HG02610 (cell line): ENCODE data around the gene CCDC90B.
"Not testable (repeated sequence)": the region's sequence is repeated elsewhere in the genome, so short reads cannot be mapped to it uniquely, and the experiment has no call there.

ENCODE experiments used
- ATAC-seq: cut with Tn5 transposase; IDR thresholded peaks from one replicate; pipeline ENCODE4 v1.9.1; 2021; ENCODE audit warnings: mild to moderate bottlenecking, moderate library complexity; ENCODE audit not compliant: unreplicated experiment

Gene CCDC90B

GRCh38 chr11:83292709-83293456 lies 6.7 kb upstream of the CCDC90B start:
- peak; percentile 88 for ATAC-seq

- ATAC-seq = no peak
Measured at GRCh38 chr11:83287631-83288030, 1.5 kb upstream of the CCDC90B start.

GRCh38 chr11:83285151-83285770 lies 906 bp downstream of the CCDC90B start:
- ATAC-seq = peak; percentile 46

GRCh38 chr11:83284501-83285150 lies 1.5 kb downstream of the CCDC90B start:
- ATAC-seq = no peak

GRCh38 chr11:83282084-83282716 lies 4.0 kb downstream of the CCDC90B start:
- no peak for ATAC-seq

GRCh38 chr11:83280256-83280655 lies 5.9 kb downstream of the CCDC90B start:
- no peak for ATAC-seq

- no peak for ATAC-seq
Measured at GRCh38 chr11:83278351-83278750, 7.8 kb downstream of the CCDC90B start.

- ATAC-seq = no peak
Measured at GRCh38 chr11:83275888-83276641, 10.1 kb downstream of the CCDC90B start.

GRCh38 chr11:83272627-83273026 lies 13.5 kb downstream of the CCDC90B start:
- no peak for ATAC-seq

GRCh38 chr11:83271734-83272133 lies 14.4 kb downstream of the CCDC90B start:
- not testable (repeated sequence) for ATAC-seq

- ATAC-seq = not testable (repeated sequence)
Measured at GRCh38 chr11:83269080-83269479, 17.1 kb downstream of the CCDC90B start.

- ATAC-seq = no peak
Measured at GRCh38 chr11:83265331-83265730, 20.8 kb downstream of the CCDC90B start.

GRCh38 chr11:83259559-83259958 lies 26.6 kb downstream of the CCDC90B start:
- ATAC-seq = no peak

- ATAC-seq = no peak
Measured at GRCh38 chr11:83257761-83258168, 28.4 kb downstream of the CCDC90B start.

- ATAC-seq = no peak
Measured at GRCh38 chr11:83256602-83257340, 29.4 kb downstream of the CCDC90B start.

GRCh38 chr11:83255366-83255765 lies 30.8 kb downstream of the CCDC90B start:
- ATAC-seq = no peak

- no peak for ATAC-seq
Measured at GRCh38 chr11:83252941-83253340, 33.2 kb downstream of the CCDC90B start.

GRCh38 chr11:83252266-83252665 lies 33.9 kb downstream of the CCDC90B start:
- ATAC-seq = no peak

GRCh38 chr11:83249972-83250593 lies 36.1 kb downstream of the CCDC90B start:
- peak; percentile 68 for ATAC-seq

GRCh38 chr11:83249445-83249844 lies 36.7 kb downstream of the CCDC90B start:
- ATAC-seq = peak; percentile 38
